Measurements from ENCODE around the gene KANTR.
A peak's percentile ranks its signal among the peaks of the same experiment; 100 is the strongest.

Gene KANTR

DNA sequence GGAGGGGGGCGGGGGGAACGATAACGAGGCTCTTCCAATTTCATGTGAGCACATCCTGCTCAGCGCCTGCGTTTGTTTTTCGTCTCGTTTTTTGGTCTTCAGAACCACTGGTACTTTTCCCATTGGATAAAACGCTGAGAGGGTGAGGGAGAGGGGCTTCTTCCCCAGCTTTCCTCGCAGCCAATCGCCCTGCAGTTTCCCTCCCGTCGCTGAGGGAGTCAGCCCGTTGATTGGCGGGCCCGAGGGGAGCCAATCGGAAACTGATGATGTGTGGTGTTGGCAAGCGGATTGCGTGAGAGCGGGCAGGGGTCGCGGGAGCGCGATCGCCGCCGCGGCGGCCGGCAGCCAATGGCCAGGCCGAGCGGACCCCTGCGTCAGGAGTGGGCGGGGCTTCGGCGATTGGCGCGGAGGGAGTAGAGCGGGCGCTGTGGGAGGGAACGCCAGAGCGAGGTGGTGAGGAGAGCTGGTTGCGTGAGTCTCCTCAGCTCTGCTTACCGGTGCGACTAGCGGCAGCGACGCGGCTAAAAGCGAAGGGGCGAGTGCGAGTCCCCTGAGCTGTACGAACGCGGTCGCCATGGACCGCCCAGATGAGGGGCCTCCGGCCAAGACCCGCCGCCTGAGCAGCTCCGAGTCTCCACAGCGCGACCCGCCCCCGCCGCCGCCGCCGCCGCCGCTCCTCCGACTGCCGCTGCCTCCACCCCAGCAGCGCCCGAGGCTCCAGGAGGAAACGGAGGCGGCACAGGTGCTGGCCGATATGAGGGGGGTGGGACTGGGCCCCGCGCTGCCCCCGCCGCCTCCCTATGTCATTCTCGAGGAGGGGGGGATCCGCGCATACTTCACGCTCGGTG lies 11.8 kb upstream of the KANTR start, which contains the start of gene TSPYL2:
Gene TSPYL2 (plus strand): TSS at position 443 of the 848 bp plus-strand sequence. CDS start 132 bp downstream, at position 575.
- DNase-seq, result peak; percentile 93

DNA sequence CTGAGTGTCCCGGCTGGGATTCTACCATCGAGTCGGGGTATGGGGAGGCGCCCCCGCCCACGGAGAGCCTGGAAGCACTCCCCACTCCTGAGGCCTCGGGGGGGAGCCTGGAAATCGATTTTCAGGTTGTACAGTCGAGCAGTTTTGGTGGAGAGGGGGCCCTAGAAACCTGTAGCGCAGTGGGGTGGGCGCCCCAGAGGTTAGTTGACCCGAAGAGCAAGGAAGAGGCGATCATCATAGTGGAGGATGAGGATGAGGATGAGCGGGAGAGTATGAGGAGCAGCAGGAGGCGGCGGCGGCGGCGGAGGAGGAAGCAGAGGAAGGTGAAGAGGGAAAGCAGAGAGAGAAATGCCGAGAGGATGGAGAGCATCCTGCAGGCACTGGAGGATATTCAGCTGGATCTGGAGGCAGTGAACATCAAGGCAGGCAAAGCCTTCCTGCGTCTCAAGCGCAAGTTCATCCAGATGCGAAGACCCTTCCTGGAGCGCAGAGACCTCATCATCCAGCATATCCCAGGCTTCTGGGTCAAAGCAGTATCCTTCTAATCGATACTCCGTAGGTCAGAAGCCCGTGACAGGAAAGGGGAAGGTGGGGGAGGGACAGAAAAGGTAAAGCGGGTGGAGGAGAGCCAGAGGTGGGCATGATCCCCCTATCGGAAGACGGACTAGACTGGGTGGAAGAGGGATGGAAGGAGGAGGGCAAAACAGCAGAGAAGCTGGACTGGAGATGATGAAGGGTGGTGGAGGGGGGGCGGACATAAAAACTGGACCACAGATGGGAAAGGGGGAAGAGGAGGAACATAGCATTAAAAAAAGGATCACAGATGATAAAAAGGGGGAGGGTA lies 10.9 kb upstream of the KANTR start:
- no peak for DNase-seq

DNA sequence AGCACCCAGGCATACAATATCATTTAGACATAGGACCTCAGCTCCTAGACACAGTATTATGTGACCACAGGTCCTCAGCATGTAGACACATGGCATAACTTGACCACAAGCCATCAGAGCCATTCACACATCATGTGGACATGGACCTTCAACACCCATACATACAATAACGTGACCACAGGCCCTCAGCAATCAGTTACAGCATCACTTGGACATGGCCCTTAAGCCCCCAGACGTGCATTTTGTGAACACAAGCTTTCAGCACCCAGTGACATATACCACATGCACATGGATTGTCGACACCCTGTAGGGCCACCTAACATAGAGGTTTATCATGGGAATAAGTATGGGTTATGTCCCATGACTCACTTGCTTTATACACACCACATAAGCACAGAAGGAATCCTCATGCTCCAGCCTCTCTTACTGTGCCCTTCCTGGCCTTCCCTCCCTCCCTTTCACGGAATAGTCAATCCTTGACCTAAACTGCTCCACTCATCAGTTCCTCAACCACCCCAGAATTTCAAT lies 9.8 kb upstream of the KANTR start:
- no peak for DNase-seq

DNA sequence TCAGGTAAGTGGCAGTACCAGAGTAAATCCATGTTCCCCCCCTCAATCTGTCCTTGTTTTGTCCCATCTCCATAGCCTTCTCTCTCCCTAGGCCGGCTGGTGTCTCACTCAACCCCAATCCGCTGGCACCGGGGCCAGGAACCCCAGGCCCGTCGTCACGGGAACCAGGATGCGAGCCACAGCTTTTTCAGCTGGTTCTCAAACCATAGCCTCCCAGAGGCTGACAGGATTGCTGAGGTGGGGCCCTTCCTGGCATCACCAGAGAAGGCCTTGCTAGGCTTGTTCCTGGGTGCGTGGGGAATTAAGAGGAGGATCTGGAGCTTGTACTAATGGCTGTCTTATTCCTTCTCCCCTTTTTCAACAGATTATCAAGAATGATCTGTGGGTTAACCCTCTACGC lies 9.1 kb upstream of the KANTR start:
- no peak for DNase-seq

DNA sequence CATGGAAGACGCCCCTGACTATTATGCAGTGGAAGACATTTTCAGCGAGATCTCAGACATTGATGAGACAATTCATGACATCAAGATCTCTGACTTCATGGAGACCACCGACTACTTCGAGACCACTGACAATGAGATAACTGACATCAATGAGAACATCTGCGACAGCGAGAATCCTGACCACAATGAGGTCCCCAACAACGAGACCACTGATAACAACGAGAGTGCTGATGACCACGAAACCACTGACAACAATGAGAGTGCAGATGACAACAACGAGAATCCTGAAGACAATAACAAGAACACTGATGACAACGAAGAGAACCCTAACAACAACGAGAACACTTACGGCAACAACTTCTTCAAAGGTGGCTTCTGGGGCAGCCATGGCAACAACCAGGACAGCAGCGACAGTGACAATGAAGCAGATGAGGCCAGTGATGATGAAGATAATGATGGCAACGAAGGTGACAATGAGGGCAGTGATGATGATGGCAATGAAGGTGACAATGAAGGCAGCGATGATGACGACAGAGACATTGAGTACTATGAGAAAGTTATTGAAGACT lies 8.2 kb upstream of the KANTR start:
- DNase-seq, result no peak

DNA sequence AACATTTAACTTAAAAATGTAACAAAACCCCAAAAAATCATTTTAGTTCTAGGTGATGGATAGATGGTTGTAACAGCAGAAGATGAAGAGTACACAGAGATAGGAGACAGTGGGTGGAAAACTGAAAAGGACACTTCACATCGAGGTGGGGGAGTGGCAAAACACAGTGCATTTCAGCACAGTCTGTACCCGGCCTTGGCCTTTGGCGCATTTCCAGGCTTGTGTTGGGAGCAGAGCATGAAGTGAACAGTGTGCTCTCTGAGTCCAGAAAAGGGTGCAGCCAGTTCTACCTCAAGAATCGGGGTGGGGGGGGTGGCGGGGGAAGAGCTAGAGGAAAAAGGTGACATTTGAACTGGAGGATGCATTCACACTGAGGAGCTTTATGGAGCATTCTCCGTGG lies 7.5 kb upstream of the KANTR start:
- no peak for DNase-seq

DNA sequence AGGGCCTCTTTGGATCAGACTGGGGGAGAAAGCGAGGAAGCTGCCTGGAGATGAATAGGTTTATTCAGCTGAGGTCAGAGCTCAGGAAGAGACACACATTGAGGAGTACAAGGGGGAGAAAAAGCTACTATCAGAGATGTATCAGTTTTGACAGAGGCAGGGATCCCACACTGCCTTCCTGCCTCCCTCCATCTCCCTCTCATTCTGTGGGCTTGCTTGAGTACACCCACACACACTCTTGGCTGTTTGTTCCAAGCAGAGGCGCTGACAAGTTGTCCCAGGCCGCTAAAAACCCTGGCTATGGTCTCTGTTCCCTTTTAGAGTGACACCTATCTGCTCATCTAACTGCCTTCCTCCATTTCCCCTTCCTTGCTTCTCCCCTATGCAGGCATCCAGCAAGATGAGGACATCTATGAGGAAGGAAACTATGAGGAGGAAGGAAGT lies 6.5 kb upstream of the KANTR start:
- no peak for DNase-seq

DNA sequence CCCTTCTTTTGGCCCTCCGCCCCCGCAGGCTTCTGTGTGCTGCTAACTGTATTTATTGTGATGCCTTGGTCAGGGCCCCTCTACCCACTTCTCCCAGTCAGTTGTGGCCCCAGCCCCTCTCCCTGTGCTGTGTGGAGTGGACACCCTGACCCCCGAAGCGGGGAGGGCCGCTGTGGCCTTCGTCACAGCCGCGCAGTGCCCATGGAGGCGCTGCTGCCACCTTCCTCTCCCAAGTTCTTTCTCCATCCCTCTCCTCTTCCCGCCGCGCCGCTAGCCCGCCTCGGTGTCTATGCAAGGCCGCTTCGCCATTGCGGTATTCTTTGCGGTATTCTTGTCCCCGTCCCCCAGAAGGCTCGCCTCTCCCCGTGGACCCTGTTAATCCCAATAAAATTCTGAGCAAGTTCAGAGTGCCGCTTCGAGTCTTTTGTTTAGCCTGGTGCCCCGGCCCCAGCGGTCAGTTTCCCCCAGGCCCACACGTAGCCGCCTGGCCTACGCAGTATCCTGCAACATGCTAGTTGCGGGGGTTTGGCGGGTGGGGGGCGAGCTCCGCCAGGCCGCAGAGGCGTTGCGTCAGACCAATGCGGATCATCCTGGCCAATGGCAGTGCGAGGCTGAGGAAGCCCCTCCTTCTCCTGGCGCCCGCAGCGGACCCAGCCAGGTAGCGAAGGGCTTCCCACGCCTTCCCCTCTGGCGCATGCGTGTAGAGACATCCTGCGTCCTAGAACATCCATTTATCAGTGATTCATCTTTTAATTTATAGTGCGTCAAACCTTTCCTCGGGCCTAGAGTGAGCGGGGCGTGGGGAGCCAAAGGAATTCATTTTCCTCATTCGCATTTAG lies 5.6 kb upstream of the KANTR start:
- peak; percentile 77 for DNase-seq

DNA sequence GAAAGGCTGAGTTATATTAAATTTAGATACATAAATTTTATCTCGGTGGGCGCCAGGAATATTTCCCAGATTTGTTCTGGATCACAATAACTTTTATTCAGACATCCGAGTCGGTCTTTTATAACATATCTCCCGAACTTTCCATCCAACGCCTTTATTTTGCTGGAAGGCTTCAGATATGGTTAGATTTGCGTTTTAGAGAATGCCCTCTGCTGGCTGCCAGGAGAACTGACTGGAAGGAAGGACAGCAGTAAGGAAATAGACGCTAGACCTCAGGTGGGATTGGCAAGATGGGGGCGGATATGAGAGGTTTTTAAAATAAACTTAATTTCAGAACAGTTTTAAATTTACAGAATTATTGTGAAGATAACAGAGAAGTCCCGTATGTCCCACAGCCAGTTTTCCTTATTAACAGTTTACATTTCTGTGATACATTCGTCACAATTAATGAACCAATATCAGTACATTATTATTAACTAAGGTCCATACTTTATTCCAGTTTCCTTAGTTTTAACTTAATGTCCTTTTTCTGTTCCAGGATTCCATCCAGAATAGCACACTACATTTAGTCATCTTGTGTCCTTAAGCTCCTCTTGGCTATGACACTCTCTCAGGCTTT lies 4.6 kb upstream of the KANTR start:
- DNase-seq, result no peak

DNA sequence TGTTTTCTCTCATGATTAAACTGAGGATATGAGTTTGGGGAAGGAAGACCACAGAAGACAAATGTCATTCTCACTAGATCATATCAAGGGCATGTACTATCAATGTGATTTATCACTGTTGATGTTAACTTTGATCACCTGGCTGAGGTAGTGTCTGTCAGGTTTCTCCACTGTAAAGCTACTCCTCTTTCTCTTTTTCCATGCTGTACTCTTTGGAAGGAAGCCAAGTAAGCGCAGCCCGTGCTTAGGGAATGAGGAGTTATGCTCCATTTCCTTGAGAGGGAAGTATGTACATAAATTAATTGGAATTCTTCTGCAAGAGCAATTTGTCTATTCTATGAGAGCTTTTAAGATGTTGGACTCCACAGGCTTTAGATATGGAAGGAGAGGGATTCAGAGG lies 4.0 kb upstream of the KANTR start:
- no peak for DNase-seq

DNA sequence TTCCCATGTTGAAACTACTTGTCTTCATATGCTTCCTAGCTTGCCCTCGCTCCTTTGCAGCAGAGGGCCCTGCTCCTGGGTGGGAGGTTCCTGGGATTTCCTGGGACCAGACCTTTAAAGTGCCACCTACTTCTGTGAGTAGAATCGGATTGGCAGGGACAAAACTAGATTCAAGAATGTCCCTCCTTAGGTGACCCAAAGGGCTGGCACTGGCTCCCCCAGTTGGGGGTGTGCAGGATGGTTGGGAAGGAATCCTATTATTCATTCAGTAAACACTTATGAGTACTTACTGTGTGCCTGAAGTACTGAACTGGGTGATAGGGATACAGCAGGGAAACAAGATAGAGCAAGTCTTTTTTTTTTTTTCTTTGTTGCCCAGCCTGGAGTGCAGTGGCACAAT lies 2.6 kb upstream of the KANTR start:
- no peak for DNase-seq

DNA sequence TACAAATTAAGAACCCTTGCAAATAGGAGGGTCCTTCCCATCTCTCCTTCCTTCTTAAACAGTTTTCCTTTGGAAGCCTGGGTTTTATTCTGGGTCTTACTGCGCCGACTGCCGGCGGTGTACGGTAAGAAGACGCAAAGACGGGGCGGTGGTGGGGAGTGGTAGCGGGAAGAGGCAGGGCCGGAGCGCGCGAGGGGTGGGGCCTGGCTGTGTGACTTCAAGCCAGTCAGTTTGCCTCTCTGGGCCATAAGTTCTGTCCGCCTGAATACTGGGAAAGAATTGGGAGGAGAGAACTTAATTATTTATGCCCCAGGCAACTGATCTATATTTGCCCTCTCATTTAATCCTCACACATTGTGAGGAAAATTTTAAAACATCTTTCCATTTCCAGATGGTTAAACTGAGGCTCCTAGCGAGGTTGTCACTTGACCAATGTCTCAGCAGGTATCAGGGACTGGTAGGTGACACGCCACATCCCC lies 726 bp upstream of the KANTR start:
- DNase-seq, result peak; percentile 83

DNA sequence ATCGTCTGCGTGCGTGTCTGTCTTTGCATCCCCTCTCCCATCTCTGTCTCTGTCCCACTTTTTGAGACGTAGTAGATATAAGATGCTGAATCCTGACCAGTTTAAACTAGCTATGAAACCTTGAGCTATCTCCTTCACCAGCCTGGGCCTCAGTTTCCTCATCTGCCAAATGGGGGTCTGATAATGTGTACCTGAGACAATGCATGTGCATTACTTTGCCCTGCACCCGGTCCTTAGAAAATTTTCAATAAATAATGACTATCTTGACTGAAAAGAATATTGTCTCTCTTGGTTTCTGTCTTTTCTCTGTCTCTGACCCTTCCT lies 602 bp downstream of the KANTR start:
- DNase-seq, result no peak

DNA sequence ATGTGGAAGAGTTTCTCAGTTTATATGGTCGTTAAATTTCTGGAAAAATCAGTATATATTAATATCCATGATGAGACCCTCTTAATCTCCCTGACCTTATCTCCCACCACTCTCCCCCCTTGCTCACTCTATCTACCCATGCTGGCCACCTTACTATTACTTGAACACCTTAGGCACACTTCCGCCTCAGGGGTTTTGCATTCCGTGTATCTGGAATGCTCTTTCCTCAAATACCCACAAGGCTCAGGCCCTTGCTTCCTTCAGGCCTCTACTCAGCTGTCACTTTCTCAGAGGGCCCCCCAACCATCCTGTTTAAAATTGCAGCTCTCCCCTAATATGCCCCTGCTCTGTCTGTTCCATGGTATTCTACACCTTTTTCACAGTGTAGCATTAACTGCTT lies 1.9 kb downstream of the KANTR start:
- no peak for DNase-seq

DNA sequence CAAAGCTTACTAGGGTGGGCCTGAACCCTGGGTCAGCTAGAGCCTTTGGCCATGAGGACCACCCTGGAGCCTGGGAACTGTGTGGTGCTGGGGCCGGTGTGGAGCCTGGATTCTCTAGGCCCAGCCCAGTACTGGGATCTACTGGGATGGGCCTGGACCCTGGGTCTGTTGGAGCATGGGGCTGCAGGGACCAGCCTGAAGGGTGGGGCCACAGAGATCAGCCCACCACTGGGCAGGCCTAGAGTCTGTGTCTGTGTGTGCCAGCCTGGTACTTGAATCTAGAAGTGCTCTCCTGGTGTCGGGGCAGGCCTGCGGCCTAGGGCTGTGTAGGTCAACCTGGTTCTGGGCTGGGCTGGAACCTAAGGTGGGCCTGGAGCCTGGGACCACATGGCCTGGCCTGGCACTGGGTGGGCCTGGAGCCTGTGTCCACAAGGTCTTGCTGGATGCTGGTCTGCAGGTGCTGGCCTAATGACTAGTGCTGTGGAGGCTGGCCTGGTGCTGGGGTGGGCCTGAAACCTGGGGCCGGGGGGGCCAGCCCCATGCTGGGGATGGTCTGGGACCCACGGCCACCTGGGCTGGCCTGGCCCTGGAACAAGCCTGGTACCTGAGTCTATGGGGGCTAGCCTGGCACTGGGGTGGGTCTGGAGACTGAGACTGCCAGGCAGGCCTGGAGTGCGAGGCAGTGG lies 21.1 kb downstream of the KANTR start:
- DNase-seq, result no peak

DNA sequence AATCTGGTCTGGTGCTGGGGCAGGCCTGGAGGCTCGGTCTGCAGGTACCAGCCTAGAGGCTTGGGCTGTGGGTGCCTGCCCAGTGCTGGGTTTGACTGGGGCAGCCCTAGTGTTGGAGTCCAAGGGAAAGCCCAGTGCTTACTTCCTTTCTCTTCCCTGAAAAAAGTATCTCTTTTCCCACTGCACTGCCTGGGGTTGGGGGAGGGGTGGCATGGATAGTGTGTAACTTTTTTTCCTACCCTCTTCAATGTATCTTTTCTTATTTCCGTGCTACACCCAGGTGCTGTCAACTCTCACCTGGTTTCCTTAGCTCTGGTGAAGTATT lies 21.6 kb downstream of the KANTR start:
- DNase-seq, result no peak

DNA sequence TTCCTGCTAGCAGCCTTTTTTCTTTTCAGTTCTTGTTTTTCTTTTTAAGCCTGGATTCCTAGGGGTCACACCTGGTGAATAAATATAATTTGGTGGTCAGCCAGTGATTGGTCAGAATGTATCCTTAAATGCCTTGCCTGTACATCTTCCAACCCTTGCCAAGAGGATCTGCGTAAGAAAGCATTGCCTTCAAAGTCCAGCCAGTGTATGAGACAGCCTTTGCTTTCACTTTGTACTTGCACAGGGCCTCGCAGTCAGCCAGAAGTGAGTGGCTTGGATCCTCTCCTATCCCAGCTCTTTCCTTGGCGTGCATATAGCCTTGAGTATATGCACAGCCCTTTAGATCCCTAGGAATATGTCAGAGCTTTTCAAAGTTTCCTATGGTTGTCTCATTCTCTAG lies 22.2 kb downstream of the KANTR start:
- no peak for DNase-seq

DNA sequence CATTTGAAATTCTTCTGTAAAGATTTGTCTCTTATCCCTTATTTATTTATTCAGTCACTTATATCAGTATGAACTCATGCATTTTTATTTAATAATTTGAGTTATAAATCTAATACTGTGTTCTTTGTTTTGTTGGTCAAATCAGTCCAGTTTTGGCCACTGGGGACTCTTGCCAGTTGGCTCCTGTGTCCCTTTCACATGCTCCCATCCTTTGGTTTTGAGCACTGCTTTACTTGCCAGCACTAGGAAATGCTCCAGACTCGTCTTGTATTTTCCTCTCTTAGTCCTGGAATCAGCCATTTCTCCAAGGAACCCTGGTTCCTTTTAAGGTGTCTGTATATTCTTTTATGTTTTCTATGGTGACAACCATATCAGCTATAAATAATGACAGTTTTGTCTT lies 28.1 kb downstream of the KANTR start:
- DNase-seq, result no peak

DNA sequence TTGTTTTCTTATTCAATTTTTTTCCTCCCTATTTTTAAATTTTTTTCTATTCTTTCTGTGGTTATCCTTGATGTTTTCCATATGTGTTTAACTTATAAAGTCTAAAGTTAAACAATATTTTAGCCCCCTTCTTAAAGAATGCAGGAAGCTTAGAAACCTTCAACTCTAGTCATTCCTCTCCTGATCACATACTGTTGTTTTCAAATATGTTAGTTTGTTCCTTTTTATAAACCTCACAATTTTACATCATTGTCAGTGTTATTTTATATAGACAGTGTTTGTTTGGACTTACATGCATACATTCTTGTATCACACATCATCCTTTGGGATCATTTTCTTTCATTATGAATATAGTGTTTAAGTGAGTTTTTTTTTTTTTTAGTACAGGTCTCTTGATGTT lies 31.6 kb downstream of the KANTR start:
- no peak for DNase-seq

DNA sequence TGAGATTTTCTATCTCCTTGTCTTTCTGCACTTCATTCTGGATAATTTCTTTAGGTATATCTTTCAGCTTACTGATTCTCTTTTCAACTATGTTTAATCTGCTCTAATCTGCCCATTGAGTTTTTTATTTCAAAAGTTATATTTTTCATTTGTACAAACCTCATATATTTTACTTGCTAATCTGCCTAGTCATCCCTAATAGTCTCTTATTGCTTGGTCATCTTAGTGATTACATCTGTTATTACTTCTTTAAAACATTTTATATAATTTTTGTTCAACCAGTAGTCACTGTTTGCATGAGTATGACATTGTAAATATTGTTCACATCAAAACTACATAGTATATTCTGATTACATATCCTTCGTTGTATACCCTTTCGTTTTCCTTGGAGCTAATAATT lies 32.4 kb downstream of the KANTR start:
- no peak for DNase-seq

DNA sequence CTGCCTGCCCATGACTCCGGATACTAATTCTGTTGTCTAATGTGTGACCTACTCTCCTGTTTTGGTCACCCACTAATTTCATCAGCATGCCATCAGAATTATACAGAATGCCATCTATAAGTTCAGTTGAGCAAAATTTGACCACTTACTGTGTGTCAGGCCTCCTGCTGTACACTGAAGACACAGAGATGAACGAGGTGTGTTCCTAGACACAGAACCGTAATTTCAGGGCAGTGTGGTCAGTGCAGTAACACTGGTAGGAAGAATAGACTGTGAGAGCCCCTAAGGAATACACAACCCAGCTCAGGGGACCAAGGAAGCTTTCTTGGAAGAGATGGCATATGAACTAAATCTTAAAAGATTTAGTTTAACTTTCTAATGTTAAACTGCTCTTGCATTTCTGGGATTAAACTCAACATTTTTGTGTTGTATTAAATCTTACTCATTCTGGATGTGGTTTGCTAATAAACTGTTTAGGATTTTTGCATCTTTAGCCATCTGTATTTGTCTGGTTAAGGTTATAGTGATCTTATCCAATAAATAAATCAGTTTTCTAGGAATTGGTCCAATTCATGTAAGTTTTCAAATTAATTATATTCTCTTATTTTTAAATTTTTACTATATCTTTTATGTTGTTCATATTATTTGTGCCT lies 34.3 kb downstream of the KANTR start:
- no peak for DNase-seq
